Fibroblast of lung (primary cell): Measurements from ENCODE around the gene F11. TPM values are rescaled to one million over a fixed set of nuclear protein-coding genes. Genes with fewer than 3 reads are reported as not detected.
"Not testable (repeated sequence)": the region's sequence is repeated elsewhere in the genome, so short reads cannot be mapped to it uniquely, and the experiment has no call there.

ENCODE experiments used
- DNase-seq, 2 donors: peaks; one replicate each; pipeline versions ENCODE4 v3.0.0 to v3.0.0-alpha.2; 2010; ENCODE audit warnings: low read depth in 2 of 2
- H2AFZ ChIP-seq: 2 replicates; pipeline ENCODE4 v1.5.1; 2012; ENCODE audit warnings: low read length, control low read depth, inconsistent platforms
- H3K27ac ChIP-seq: 2 replicates; pipeline ENCODE4 v1.5.1; 2011; ENCODE audit warnings: low read length, control low read depth; ENCODE audit not compliant: insufficient read depth
- H3K27me3 ChIP-seq: 2 replicates; pipeline ENCODE4 v1.5.1; 2011; ENCODE audit warnings: mild to moderate bottlenecking, low read length; ENCODE audit not compliant: control insufficient read depth, insufficient read depth
- H3K36me3 ChIP-seq: 2 replicates; pipeline ENCODE4 v1.5.1; 2011; ENCODE audit warnings: low read length; ENCODE audit not compliant: control insufficient read depth, insufficient read depth
- H3K4me1 ChIP-seq: 2 replicates; pipeline ENCODE4 v1.5.1; 2011; ENCODE audit warnings: low read length; ENCODE audit not compliant: control insufficient read depth, insufficient read depth; ENCODE audit errors: extremely low read depth
- H3K4me2 ChIP-seq: 2 replicates; pipeline ENCODE4 v1.5.1; 2011; ENCODE audit warnings: low read length, control low read depth; ENCODE audit not compliant: insufficient read depth; ENCODE audit errors: extremely low read depth
- H3K4me3 ChIP-seq, 4 experiments: fragments of 200-600 bp in 1 of 4; sonication (generic) in 1 of 4; replicated peaks in 1 of 4; 2 replicates each; pipeline ENCODE4 v1.5.1; 2011 to 2016; ENCODE audit warnings: low read length in 4 of 4, low read depth in 3 of 4, mild to moderate bottlenecking in 3 of 4, control low read depth in 2 of 4, inconsistent platforms in 1 of 4, mixed read lengths in 1 of 4; ENCODE audit not compliant: insufficient read depth in 1 of 4; ENCODE audit errors: control extremely low read depth in 1 of 4
- H3K79me2 ChIP-seq: 2 replicates; pipeline ENCODE4 v1.5.1; 2012; ENCODE audit warnings: mild to moderate bottlenecking, low read length, inconsistent platforms; ENCODE audit not compliant: control insufficient read depth, insufficient read depth
- H3K9ac ChIP-seq: 2 replicates; pipeline ENCODE4 v1.5.1; 2011; ENCODE audit warnings: mild to moderate bottlenecking, low read length, control low read depth; ENCODE audit not compliant: insufficient read depth
- H3K9me3 ChIP-seq: 2 replicates; pipeline ENCODE4 v1.5.1; 2012; ENCODE audit warnings: low read depth, low read length; ENCODE audit not compliant: control insufficient read depth, insufficient read depth
- H4K20me1 ChIP-seq: 2 replicates; pipeline ENCODE4 v1.5.1; 2011; ENCODE audit warnings: low read length; ENCODE audit not compliant: control insufficient read depth, insufficient read depth; ENCODE audit errors: extremely low read depth
- CTCF ChIP-seq, 2 donors: IDR thresholded peaks in 1 of 2; conservative IDR thresholded peaks in 1 of 2; 1 replicate in 1 of 2; 2 replicates in 1 of 2; pipeline ENCODE4 v1.5.1; 2011 to 2012; ENCODE audit warnings: low read length in 2 of 2, control low read depth in 1 of 2, inconsistent platforms in 1 of 2, low read depth in 1 of 2, mild to moderate bottlenecking in 1 of 2
- EZH2 ChIP-seq: IDR thresholded peaks from 2 replicates; pipeline ENCODE4 v1.5.1; 2012; ENCODE audit warnings: low read length, control low read depth, mild to moderate bottlenecking; ENCODE audit errors: missing control alignments
- polyA plus RNA-seq, 2 donors: library from polyadenylated mRNA; depleted of rRNA in 1 of 2; stranded (reverse) in 1 of 2; unstranded in 1 of 2; fragments of >200 nt; gene quantifications; 2 replicates each; pipeline ENCODE4 v1.2.1, GENCODE V29; 2011 to 2012; ENCODE audit warnings: missing spikeins in 1 of 2
- total RNA-seq: library from RNA; depleted of rRNA; stranded (reverse); fragments of >200 nt; gene quantifications from 2 replicates; pipeline ENCODE4 v1.2.1, GENCODE V29; 2014

Gene F11
- total and polyA plus RNA-seq, 2 donors (not counting 1 experiment from before 2014, with no cell fraction given), result not detected

DNA sequence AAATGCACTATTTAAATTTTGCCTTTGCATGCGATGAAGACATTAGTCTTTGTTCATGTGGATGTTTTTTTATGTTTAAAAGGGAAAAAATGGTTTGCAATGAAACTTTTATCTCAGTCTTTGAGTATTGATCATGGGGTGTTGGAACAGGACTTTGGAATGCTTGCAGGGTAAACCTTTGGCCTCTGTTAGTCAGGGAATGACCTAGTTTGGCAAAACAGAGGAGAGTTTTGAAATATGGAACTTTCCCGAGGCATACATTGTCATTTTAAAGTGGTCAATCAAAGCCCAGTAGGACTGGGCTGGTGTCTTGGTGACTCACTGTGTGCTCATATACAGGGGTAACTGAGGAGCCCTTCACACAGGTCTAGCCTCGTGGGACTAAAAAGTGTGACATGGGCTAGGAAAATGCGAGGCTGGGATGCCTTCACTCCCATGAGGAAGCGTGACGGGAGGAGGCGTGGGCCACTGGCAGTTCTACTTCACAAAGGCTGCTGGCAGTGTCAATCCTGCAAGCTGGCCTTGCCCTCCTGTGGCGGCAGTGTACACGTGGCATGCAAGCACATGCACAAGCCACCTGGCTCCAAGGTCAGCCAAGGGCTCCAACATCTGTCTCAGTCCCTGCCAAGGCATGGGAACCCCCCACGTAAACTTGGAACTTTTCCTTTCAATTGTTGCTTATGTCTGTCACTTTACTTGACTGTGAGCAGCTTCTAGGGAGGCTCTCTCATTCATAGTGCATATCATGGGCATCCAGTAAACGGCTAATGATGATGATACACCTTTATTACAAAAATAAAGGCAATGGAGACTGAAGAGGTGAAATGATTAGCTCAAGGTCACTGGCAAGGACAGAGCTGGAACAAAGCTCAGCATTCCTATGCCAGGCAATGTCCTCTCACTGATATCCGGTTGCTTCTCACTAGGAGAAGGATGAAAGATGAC is 5.2 kb upstream of the F11 start:
- H3K9me3 ChIP-seq, result no peaks in the 10 kb centered on the region
- H3K27me3 ChIP-seq, result no peaks in the 10 kb centered on the region
- no peak overlapping the region for H3K27ac ChIP-seq
- H3K79me2 ChIP-seq, result no peaks in the 10 kb centered on the region
- no peak overlapping the region for H3K4me3 ChIP-seq
- DNase-seq, result no peak
- H4K20me1 ChIP-seq, result no peaks in the 10 kb centered on the region
- no peak overlapping the region for H3K4me2 ChIP-seq
- TF ChIP-seq CTCF (conservative IDR thresholded peaks at IDR 0.05 in 1 of 2, IDR thresholded peaks at IDR 0.05 in 1 of 2; ENCODE audit: low read depth in 1 of 2, low read length in 2 of 2) (no peak), EZH2 (no peak)
- H2AFZ ChIP-seq, result no peak overlapping the region
- H3K4me1 ChIP-seq, result no peaks in the 10 kb centered on the region
- H3K36me3 ChIP-seq, result no peaks in the 10 kb centered on the region
- H3K9ac ChIP-seq, result no peak overlapping the region

DNA sequence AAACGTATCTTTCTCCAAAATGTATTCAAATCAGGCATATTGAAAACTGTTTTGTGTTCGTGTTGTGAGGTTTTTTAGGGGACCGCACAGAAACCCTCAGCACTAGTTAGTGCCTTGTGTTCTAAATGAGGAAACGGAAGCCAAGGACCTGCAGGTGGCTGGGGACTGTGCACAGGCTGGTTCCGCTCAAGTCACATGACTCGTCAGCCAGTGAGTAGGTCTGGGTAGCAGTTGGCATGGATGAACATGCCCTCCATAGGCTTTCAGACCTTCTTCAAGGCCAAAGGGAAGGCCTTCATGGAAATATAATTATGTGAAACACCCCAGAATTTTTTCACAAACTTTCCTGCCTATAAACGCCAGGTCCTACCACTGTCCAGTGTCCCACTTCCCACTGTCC is 1.3 kb upstream of the F11 start:
- DNase-seq, result no peak
- H3K79me2 ChIP-seq, result no peaks in the 10 kb centered on the region
- H3K9ac ChIP-seq, result no peak overlapping the region
- H3K27ac ChIP-seq, result no peak overlapping the region
- H4K20me1 ChIP-seq, result no peaks in the 10 kb centered on the region
- H3K27me3 ChIP-seq, result no peaks in the 10 kb centered on the region
- TF ChIP-seq EZH2 (no peak), CTCF (conservative IDR thresholded peaks at IDR 0.05 in 1 of 2, IDR thresholded peaks at IDR 0.05 in 1 of 2; ENCODE audit: low read depth in 1 of 2, low read length in 2 of 2) (no peak)
- no peaks in the 10 kb centered on the region for H3K4me1 ChIP-seq
- no peak overlapping the region for H2AFZ ChIP-seq
- no peak overlapping the region for H3K4me2 ChIP-seq
- no peaks in the 10 kb centered on the region for H3K36me3 ChIP-seq
- H3K9me3 ChIP-seq, result no peaks in the 10 kb centered on the region
- no peak overlapping the region for H3K4me3 ChIP-seq

GRCh38 chr4:186265250-186265649 is 739 bp upstream of the F11 start:
- H3K9ac ChIP-seq, H4K20me1 ChIP-seq, H3K79me2 ChIP-seq, H3K27ac ChIP-seq, H3K4me2 ChIP-seq, H3K4me3 ChIP-seq, H3K27me3 ChIP-seq, H3K9me3 ChIP-seq, H3K4me1 ChIP-seq, H2AFZ ChIP-seq, H3K36me3 ChIP-seq, DNase-seq: not testable (repeated sequence)
